Astrocyte of the spinal cord (primary cell): Measurements from ENCODE around the gene BNC2.

Source experiments
- DNase-seq: peaks from one replicate; pipeline ENCODE4 v3.0.0; 2011; ENCODE audit warnings: low read depth, low spot score
- H3K4me3 ChIP-seq: 2 replicates; pipeline ENCODE4 v1.5.1; 2011; ENCODE audit warnings: low read depth, mild to moderate bottlenecking, low read length, moderate library complexity
- CTCF ChIP-seq: IDR thresholded peaks from 2 replicates; pipeline ENCODE4 v1.5.1; 2012; ENCODE audit warnings: low read depth, mild to moderate bottlenecking, low read length, inconsistent platforms
- in situ Hi-C: cut with HindIII; loops from 2 replicates; pipeline ENCODE4 v1.10.0; 2017; ENCODE audit warnings: low sequenced_read_pairs

Gene BNC2

GRCh38 chr9:16610538-16610937, 259.9 kb downstream of the BNC2 start:
- DNase-seq: no peak
- H3K4me3 ChIP-seq: no peak overlapping the region
- in situ Hi-C loops: no loop called here
- no peak for TF ChIP-seq CTCF

GRCh38 chr9:16608906-16609305, 261.6 kb downstream of the BNC2 start:
- in situ Hi-C loops: no loop called here

GRCh38 chr9:16602494-16602893, 268.0 kb downstream of the BNC2 start:
- in situ Hi-C loops: no loop called here
- no peak for DNase-seq
- no peak overlapping the region for H3K4me3 ChIP-seq
- no peak for TF ChIP-seq CTCF

More at GRCh38 chr9:16608906-16609305, 261.6 kb downstream of the BNC2 start:
- no peak for TF ChIP-seq CTCF
- H3K4me3 ChIP-seq: no peak overlapping the region
- no peak for DNase-seq

GRCh38 chr9:16601991-16602390, 268.5 kb downstream of the BNC2 start:
- no peak for DNase-seq
- no peak for TF ChIP-seq CTCF
- no peak overlapping the region for H3K4me3 ChIP-seq
- in situ Hi-C loops: no loop called here

- TF ChIP-seq CTCF: no peak
- no peak overlapping the region for H3K4me3 ChIP-seq
- no peak for DNase-seq
- in situ Hi-C loops: no loop called here
Observed at GRCh38 chr9:16598316-16598715, 272.2 kb downstream of the BNC2 start.

- no peak for TF ChIP-seq CTCF
- no peak for DNase-seq
- H3K4me3 ChIP-seq: no peak overlapping the region
- in situ Hi-C loops: no loop called here
Observed at GRCh38 chr9:16597136-16597535, 273.3 kb downstream of the BNC2 start.

- in situ Hi-C loops: no loop called here
- no peak for TF ChIP-seq CTCF
- no peak for DNase-seq
- no peak overlapping the region for H3K4me3 ChIP-seq
Observed at GRCh38 chr9:16595227-16595626, 275.2 kb downstream of the BNC2 start.
